ENCODE results near the gene YPEL5. TPM values are rescaled to one million over a fixed set of nuclear protein-coding genes. Genes with fewer than 3 reads are reported as not detected.

The YPEL5 gene
- total RNA-seq, 1 experiment from 2014 or later = 27.1 TPM

DNA sequence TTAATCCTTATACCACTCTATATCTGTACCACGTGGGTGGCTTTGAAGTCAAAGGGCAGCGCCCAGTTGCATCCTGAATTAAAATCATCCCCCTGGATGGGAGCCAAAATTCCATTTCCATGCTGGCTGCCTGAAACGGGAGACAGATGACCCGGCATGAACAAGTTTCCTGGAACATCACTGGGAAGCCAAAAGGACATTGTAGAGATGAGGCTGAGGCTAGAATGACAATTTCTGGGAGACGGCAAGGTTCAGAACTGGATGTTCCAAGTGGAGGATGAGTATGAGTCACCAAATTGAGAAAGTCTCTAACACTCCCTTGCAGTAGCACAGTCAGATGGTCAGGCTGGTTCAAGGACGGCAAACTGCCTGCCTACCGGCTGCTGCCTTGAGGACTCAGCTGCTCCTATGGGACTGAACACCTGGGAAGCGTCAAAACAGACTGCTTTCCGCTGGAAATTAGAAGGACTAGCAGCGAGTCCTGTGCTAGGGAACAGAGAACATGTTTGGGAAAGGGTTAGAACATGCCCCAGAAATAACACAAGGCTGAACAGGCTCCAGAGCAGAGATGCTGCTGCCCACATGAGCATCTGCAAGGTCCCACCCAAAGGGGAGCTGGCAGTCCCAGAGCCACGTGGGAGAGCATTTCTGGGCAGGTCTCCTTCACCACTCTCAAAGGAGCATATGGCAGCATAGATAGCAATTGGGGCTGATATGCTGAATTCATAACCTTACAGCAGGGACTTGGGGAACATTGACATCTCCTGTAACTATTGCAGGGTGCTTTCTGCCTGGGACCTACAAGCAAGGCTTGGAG lies 32.0 kb downstream of the YPEL5 start:
- Histone ChIP-seq H3K4me1 (ENCODE audit: control insufficient read depth in 1 of 2, insufficient read depth in 2 of 2, low read length in 2 of 2) (no peaks in the 10 kb centered on the region), H3K4me3 (replicated peaks in 1 of 2; ENCODE audit: low read depth in 1 of 2, low read length in 2 of 2) (no peak overlapping the region), H3K27ac (ENCODE audit: low read depth, low read length) (no peak overlapping the region), H3K79me2 (ENCODE audit: insufficient read depth, low read length) (no peaks in the 10 kb centered on the region), H3K27me3 (ENCODE audit: insufficient read depth, low read length) (no peaks in the 10 kb centered on the region; the same call in 1 of the 2 replicates), H3K9ac (ENCODE audit: low read length) (no peak overlapping the region), H3K9me2 (ENCODE audit: insufficient read depth) (no peaks in the 10 kb centered on the region), H2AFZ (ENCODE audit: low read depth, low read length, poor library complexity, severe bottlenecking) (no peak overlapping the region), H3K9me3 (ENCODE audit: control insufficient read depth in 1 of 2, insufficient read depth in 1 of 2, low read depth in 1 of 2, low read length in 2 of 2) (no peaks in the 10 kb centered on the region), H4K20me1 (ENCODE audit: insufficient read depth) (no peaks in the 10 kb centered on the region), H3K4me2 (ENCODE audit: low read length) (no peak overlapping the region), H3K36me3 (ENCODE audit: control insufficient read depth in 1 of 2, insufficient read depth in 2 of 2, low read length in 2 of 2) (no peaks in the 10 kb centered on the region)
- intact Hi-C loops (cut with micrococcal nuclease) = no loop called here
- DNase-seq (ENCODE audit: low read depth, low spot score) = no peak
- no peak for TF ChIP-seq SRF (IDR thresholded peaks at IDR 0.05; ENCODE audit: low read depth)
- TF ChIP-seq ZNF274 (IDR thresholded peaks at IDR 0.05; ENCODE audit: low read depth, low read length) = no peak
- TF ChIP-seq EZH2phosphoT487 (IDR thresholded peaks at IDR 0.05; ENCODE audit: borderline replicate concordance) = no peak
- TF ChIP-seq ATF3 (IDR thresholded peaks at IDR 0.05) = no peak
- TF ChIP-seq ZFX (IDR thresholded peaks at IDR 0.05) = no peak
- TF ChIP-seq POLR2AphosphoS5 (IDR thresholded peaks at IDR 0.05; ENCODE audit: low read depth, low read length) = no peak
- no peak for TF ChIP-seq POLR2A (IDR thresholded peaks at IDR 0.05; ENCODE audit: borderline replicate concordance, extremely low read depth, insufficient read depth, insufficient read length)
- no peak for TF ChIP-seq CBX3 (IDR thresholded peaks at IDR 0.05; ENCODE audit: low read depth)
- TF ChIP-seq SP1 (IDR thresholded peaks at IDR 0.05; ENCODE audit: low read depth) = no peak
- TF ChIP-seq TCF7L2 (IDR thresholded peaks at IDR 0.05; ENCODE audit: borderline replicate concordance, extremely low read depth, insufficient read depth, insufficient read length) = no peak
- no peak for TF ChIP-seq ELF1 (IDR thresholded peaks at IDR 0.05; ENCODE audit: borderline replicate concordance, low read depth)
- TF ChIP-seq YY1 (IDR thresholded peaks at IDR 0.05; ENCODE audit: extremely low read depth, insufficient replicate concordance, low read depth, low read length) = no peak
- no peak for TF ChIP-seq CTCF (IDR thresholded peaks at IDR 0.05 in 2 of 3, conservative IDR thresholded peaks at IDR 0.05 in 1 of 3; ENCODE audit: borderline replicate concordance in 1 of 3, insufficient read depth in 1 of 3, low read depth in 2 of 3, low read length in 2 of 3)
- no peak for TF ChIP-seq REST (IDR thresholded peaks at IDR 0.05; ENCODE audit: low read depth)
- TF ChIP-seq, protein P1, sequence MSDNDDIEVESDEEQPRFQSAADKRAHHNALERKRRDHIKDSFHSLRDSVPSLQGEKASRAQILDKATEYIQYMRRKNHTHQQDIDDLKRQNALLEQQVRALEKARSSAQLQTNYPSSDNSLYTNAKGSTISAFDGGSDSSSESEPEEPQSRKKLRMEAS (IDR thresholded peaks at IDR 0.05) = no peak
- no peak for TF ChIP-seq EZH2 (IDR thresholded peaks at IDR 0.05)
- no peak for TF ChIP-seq FOSL1 (IDR thresholded peaks at IDR 0.05; ENCODE audit: low read depth)
- TF ChIP-seq EGR1 (IDR thresholded peaks at IDR 0.05; ENCODE audit: low read depth) = no peak
- TF ChIP-seq RAD21 (IDR thresholded peaks at IDR 0.05; ENCODE audit: low read depth) = no peak
- no peak for TF ChIP-seq SIN3A (IDR thresholded peaks at IDR 0.05; ENCODE audit: low read depth)
- ChIA-PET RAD21 (ENCODE audit: low non-redundant PET in 1 of 2, low total read pairs in 2 of 2, uncharacterized antibody in 2 of 2, unreplicated experiment in 2 of 2) (no interaction called here), POLR2A (no interaction called here), CTCF (interaction anchor here (2.2 kb wide), 1 partner anchor 14 kb away, joined by 6 read pairs; no protein-coding TSS in a partner anchor)
- ATAC-seq = no peak
- no TSS peak for BruUV-seq (replicated peaks)

Measured in HCT116 (cell line).